GM13977 (cell line): Measurements from ENCODE around the gene SYT1.

Source experiments
- DNase-seq: peaks from one replicate; pipeline ENCODE4 v3.0.0; 2012; ENCODE audit warnings: low spot score
- CTCF ChIP-seq: IDR thresholded peaks from 2 replicates; pipeline ENCODE4 v1.5.1; 2012; ENCODE audit warnings: mild to moderate bottlenecking, control low read depth; ENCODE audit not compliant: insufficient read depth; ENCODE audit errors: extremely low read depth, missing control alignments
- in situ Hi-C: fragments of 300-500 bp; cut with MboI; formaldehyde crosslinking; loops from one replicate; pipeline ENCODE4 v1.12.0; 2022; ENCODE audit warnings: low sequenced_read_pairs, low pct_unique_long_range_greater_than_20kb, mixed read lengths, inconsistent platforms; ENCODE audit not compliant: unreplicated experiment

The SYT1 gene

DNA sequence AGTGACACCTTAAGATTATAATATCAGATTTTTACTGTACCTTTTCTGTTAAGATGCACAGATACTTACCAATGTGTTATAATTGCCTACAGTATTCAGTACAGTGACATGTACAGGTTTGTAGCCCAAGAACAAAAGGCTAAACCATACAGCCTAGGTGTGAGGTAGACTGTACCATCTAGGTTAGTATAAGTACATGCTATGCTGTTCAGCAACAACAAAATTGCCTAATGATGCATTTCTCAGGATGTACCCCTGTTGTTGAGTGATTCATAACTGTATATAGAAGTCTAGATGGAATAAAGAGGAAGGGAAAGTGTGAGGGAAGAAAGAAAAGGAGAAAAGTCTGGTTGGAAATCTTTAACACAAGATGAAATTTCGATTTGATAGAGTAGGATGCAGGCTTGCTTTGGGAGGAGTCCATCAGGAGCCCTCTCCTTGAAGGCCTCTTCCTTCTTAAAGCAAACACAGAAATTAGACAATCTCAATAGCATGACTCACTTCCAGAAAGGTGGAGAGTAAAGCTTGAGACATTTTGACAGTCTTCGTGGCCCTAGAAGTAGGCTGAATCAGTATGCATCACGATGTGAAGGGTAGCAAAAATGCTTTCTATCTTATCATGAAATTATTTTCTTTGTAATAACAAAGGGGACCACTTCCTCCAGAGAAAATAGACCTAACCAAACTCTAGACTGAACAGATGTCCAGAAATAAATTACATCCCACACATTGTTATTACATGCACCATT lies 191.5 kb downstream of the SYT1 start:
- in situ Hi-C loops: no loop called here
- no peak for TF ChIP-seq CTCF
- no peak for DNase-seq

DNA sequence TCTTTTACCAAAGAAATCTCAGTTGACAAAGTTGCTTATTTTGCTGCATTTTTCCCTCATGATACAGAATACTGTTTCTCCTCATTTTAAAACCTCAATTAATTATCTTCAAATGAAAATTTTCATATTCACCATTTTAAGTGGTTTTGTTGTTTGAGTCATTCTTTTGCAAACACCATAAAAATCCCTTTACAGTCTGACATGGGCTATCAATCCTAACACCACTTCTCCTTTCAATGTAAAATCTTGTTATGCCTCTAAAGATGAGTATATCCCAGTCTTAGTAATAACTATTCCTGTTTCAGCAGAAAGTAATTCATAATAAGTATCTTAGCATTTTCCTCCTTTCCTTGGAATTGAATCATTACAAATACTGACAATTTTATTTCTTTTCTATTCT lies 192.2 kb downstream of the SYT1 start:
- in situ Hi-C loops: no loop called here
- no peak for TF ChIP-seq CTCF
- no peak for DNase-seq

- in situ Hi-C loops: no loop called here
Measured at GRCh38 chr12:79057540-79057939, 193.0 kb downstream of the SYT1 start.

DNA sequence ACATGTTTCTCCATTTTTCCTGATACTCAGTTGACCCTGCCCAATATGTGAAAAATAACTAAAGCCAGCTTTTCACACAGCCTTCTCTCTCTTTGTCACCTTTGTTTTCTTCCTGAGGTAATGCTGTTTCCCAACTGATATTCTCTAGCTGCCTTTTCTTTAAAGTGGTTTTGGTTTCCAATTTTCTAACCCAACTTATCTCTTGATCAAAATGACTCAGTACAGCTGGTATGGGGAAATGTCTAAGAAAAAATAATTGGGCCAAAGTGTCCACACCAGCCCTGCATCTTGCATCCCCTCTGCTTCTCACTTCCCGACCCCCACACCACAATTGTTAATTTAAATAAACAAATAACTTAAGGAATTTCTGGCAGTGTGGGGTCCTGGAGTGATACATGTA lies 193.8 kb downstream of the SYT1 start:
- no peak for TF ChIP-seq CTCF
- in situ Hi-C loops: no loop called here
- DNase-seq: no peak

More at GRCh38 chr12:79057540-79057939, 193.0 kb downstream of the SYT1 start:
- TF ChIP-seq CTCF: no peak
- no peak for DNase-seq

- in situ Hi-C loops: no loop called here
- no peak for TF ChIP-seq CTCF
- no peak for DNase-seq
Measured at GRCh38 chr12:79059557-79059956, 195.0 kb downstream of the SYT1 start.

DNA sequence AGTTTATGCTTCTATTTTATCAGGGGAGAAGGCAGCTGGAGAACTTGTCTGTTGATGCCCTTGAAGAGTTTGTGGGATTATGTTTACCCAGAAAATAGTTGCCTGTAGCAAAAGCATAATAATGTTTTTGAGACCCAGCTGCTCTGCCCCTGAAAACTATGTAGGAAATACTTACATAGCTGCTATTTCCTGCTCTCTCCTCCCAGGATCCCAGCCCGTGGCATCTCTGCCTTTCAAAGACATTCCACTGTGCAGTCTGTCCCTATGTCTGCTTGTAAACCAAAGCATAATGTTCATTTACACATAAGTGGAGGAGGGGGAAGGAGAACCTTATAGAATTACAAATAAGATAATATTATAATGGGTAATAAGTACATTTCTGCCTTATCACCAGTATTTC lies 198.7 kb downstream of the SYT1 start:
- no peak for DNase-seq
- in situ Hi-C loops: no loop called here
- TF ChIP-seq CTCF: no peak

- no peak for TF ChIP-seq CTCF
- in situ Hi-C loops: no loop called here
- no peak for DNase-seq
Measured at GRCh38 chr12:79067977-79068376, 203.4 kb downstream of the SYT1 start.
